Activated CD4-positive, alpha-beta T cell treated with anti-CD3 and anti-CD28 coated beads for 48 hours (primary cell): ENCODE results near the gene CENPM.
A peak's percentile ranks its signal among the peaks of the same experiment; 100 is the strongest.

ENCODE experiments used
- DNase-seq: peaks from one replicate; pipeline ENCODE4 v3.0.0-alpha.2; 2020

CENPM gene, protein sequence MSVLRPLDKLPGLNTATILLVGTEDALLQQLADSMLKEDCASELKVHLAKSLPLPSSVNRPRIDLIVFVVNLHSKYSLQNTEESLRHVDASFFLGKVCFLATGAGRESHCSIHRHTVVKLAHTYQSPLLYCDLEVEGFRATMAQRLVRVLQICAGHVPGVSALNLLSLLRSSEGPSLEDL

DNA sequence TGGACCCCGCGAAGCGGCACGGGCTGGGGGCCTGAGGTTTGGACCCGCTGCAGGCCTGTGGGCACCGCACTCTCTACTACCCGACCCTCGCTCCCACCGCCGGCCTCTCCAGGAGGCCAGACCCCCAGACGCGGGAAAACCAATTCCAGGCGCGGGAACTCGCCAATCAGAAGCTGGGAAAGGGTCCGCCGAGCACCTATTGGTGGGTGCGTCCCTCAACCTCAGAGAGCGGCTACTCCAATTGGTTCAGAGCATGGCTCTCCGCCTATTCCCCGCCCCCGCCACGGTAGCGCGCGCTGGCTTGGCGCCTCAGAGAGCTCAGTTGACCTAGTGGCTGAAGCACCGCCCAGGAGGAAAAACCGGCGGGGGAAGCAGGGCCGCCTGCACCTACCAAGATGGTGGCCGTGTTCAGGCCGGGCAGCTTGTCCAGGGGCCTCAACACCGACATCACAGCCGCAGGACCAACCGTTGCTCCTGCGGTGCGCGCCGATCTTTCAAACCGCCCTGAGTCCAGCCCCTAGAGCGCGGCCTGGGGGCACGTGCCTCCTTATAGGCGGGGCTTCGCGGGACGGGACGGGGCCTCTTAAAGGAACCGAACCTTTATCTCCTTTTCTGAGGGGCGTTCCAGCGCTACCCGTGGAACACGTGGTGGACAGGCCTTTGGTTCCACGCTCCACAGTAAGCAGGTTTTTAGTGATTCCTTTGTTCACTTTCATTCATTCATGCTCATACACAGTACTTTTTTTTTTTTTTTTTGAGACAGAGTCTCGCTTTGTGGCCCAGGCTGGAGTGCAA lies at the start of gene CENPM:
TSS of gene CENPM (minus strand) at position 524 of the 795 bp plus-strand sequence. CDS start at position 448, 76 bp downstream.
- peak; percentile 97 for DNase-seq

DNA sequence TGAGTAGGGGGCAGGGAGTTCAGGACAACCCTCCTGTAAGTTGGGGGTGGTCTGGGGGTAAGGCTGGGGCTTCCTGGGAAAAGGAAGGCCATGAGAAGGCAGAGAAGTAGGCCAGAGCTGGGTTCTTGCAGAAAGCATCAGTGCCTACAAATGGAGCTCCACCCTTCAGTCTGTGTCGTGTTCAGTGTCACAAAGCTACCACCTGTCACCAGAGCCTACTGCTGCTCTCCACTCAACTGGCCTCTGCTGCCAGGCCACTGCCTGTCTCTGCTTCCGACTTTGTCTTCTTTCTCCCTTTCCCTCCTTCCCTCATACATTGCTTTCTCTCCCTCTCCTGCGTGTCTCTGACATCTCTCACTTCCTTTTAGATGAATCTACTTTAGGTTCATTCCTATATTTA lies 48.3 kb upstream of the CENPM start:
- no peak for DNase-seq

DNA sequence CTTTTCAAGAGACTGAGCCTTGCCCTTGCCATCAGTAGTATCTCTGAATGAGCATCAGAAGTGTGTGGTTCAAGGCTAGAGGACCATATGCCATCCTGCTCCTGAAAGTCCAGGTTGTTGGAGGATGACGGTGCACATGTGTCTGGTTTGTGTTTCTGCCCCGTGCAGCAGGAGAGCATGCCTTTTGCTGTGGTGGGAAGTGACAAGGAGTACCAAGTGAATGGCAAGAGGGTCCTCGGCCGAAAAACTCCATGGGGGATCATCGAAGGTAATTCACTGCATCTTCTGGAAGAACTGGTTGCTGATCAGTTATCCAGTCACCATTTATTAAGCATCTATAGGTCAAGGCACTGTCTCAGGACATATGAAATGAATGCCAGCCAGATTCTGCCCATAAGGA lies 45.5 kb upstream of the CENPM start:
- no peak for DNase-seq

DNA sequence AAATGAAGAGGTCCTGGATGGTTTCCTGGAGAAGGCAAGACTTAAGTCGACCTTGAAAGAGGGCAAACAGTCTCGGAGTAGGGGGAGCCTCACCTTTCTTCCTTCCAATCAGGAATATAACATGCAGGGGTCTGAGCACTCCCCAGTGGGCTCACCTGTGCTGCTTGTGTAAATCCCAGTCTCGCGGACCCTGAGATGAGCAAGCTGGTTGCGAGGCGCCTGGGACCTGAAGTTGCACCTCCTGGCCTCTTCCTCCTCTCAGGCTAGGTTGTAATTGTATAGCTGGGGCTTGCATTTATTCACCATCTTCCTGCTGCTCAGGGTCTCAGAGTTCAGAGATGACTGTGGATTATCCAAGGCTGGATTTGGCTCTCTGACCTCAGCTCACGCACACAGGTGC lies 44.2 kb upstream of the CENPM start:
- no peak for DNase-seq

DNA sequence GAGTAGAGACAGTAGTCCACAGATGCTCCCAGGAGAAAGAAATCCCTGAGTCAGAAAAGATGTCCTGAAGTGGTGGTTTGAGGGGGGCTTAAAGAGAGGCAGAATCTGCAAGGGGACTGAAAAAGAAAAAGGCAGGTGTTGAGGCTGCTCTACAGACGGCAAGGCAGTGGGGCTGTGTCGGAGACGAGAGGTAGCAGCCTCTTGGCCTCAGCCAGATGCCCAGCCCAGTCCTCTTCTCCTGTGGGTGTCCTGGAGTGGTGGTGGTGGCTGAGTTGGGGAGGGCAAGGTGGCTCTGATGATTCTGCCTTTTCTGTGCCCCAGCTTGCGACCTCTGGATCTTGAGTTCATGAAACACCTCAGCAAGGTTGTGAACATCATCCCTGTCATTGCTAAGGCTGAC lies 42.3 kb upstream of the CENPM start:
- DNase-seq, result no peak

DNA sequence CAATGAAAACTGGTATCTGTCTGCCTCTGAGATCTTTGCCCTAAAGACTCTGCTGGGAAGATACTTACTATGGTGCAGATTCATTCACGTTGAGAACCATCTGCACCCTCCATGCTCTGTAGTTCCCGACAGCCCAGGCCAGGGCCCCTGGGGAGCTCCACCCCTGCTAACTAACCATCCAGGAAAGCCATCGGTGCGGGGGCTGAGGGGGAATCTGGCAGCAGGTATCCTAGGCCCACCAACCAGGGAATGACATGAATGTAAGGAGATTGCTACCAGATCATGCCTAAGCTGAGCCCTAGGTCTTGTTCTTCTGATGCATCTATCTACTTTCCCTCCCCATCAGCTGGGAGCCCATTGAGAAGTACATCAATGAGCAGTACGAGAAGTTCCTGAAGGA lies 40.3 kb upstream of the CENPM start:
- no peak for DNase-seq

DNA sequence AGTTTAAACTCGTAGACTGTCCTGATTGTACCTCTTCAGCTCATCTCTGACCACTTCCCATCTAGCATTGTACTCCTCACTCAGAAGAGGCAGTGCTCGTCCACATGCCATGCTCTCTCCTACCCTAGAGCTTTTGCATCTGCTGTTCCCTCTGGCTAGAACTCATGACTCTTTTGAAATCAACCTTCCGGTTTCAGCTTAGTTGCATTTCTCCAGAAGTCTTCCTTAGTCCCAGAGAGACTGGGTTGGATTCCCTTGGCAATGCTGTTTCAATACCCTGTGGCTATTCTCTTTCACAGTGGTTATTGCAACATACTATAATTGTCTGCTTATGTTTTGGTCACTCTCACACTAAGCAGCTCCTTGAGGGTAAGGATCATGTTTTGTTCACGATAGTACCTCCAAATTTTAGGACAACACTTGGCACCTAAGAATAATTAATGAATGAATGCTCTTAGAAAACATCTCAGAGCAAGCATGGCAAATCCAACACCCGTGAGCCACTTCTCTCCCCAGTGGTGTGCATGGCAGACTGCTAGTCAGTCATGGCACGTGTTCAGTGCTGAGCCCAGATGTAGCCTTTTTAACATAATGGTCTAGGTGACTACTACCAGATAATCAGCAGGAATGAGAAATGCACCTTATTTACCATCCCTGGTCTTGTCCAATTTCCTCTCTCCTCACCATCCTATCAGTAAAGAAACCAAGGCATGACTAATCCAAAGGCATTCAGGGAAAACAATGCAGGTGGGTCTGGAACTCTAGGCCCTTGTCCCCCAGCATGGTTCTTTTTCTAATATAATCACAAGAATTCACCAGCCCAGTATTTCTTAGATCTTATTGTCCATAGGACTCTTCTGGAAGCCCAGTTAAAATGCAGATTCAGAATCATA lies 36.8 kb upstream of the CENPM start:
- DNase-seq, result no peak

DNA sequence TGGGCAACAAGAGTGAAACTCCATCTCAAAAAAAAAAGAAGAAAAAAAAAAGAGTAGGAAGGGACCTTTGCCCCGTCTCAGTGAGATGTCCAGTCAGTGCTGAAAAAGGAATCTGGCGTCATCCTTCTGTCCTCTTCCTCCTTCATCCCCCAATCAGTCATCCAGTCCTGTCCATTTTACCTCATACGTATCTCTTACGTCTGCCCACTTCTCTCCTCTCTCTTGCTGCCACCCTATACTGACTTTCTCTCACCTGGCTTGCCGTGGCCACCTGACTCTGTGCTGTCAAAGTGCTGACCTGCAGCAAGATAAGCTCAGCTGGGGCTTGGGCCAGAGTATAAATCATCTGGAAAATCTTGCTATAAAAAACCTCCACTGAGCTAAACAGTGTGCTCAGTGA lies 35.9 kb upstream of the CENPM start:
- no peak for DNase-seq

DNA sequence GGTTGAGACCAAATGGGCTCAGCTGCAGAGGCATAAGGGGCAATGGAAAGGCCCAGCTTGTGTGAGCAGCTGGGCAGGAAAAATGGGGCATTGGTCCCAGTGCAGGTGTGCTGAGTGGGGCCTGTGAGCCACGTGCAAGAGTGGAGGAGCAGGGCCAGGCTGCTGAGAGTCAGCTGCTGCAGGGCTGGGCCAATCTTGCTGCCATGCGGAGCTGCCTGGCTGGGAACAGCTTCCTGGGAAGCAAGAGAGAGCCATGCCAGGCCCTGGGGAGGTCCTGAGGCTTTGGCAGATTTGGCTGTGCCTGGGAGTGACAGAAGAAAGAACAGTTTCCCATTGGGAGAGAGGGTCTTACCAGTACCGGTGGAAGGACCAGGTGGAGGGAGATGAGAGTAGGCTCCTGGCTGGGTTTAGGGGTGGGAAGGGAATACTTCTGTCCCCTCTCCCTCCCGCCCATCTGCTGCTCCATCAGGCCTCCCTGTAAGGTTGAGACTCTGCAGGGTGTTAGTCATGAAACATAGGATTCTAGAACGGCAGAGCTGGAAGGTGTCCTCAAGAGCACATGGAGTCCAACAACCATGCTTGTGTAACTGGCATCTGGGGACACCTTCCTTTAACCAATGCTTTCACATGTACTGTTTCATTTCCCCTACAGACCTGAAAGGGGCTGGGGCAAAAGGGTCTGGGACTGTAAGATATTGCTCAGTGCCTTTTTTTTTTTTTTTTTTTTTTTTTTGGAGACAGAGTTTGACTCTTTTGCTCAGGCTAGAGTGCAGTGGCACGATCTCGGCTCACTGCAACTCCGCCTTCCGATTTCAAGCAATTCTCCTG lies 32.7 kb upstream of the CENPM start:
- DNase-seq, result no peak

DNA sequence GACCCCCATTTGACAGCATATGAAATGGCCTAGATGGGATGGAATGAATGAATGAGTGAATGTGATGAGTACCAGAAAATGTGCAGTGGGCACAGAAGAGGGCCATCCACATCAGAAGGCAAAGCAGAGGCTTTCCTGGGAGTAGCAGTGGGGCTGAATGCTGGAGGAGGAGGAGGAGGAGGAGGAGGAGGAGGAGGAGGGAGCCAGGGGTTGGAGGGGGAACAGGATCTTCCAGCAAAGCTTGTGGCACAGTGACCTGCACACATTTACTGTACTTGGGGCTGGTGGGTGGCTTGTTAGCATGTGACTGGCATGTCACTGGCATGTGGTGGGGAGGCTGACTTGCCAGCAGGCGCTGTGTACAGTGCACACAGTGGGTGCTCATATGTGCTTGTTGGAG lies 31.8 kb upstream of the CENPM start:
- DNase-seq, result no peak

DNA sequence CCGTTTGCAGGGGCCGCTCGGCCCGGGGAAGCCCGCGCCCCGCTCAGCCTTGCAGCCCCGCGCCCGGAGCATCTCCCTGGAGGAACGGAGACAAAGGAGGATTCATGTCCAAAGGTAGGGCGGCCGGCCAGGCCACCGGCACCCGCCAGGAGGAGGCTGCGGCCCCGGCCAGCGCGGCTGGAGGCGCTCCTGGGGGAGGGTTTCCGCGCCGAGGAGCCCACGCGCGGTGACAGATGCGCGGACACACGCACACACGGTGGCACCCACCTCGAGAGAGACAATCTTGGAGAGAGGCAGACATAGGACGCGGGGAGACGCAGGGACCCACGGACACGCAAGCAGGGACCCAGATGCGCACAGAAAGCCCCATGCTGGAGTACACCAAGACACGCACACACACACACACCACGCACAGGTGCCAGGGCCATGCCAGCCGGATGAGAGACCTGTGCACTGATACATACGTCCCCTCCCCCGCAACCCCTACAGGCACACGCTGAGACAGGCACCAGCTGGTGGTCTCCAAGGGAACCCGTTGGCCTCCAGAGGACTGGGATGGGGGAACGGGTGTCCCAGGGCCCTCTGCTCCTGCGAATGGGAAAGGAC lies 30.1 kb upstream of the CENPM start:
- DNase-seq, result peak; percentile 15

DNA sequence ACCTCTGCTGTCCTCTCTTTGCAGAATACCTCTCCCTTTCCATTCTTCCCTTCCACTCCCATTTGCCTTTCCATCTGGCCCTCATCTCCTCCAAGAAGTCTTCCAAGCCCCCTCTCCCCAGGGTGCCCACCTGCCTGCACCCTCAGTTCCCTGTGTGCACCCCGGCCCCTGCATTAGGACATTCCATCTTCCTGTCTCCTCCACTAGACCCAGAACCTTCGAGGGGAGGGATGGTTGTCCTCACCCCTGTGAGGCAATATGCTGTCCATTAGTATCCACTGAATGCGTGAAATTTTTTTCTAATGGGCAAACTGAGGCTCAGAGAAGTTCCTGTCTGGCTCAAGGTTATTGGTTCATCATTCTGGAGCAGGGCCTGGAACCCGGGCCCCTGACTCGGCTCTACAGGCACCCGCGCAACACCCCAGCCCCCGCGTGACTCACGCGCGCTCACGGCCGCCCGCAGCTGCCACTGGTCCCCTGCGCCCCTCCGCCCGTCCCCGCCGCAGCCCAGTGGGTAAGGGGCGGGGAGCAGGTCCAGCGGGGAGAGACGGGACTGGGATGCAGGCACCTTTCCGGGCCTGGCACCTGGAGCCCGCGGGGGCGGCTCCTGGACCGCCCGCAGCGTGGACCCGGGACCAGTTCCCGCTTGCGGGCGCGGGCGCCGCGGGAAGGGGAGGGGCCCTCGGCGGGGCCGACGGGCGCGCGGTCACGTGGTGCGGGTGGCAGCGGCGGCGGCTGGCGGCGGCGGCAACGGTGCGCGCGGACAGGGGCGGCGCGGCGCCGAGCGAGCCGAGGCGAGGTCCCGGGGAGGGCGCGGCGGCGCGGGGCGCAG lies 29.3 kb upstream of the CENPM start:
- peak; percentile 61 for DNase-seq

DNA sequence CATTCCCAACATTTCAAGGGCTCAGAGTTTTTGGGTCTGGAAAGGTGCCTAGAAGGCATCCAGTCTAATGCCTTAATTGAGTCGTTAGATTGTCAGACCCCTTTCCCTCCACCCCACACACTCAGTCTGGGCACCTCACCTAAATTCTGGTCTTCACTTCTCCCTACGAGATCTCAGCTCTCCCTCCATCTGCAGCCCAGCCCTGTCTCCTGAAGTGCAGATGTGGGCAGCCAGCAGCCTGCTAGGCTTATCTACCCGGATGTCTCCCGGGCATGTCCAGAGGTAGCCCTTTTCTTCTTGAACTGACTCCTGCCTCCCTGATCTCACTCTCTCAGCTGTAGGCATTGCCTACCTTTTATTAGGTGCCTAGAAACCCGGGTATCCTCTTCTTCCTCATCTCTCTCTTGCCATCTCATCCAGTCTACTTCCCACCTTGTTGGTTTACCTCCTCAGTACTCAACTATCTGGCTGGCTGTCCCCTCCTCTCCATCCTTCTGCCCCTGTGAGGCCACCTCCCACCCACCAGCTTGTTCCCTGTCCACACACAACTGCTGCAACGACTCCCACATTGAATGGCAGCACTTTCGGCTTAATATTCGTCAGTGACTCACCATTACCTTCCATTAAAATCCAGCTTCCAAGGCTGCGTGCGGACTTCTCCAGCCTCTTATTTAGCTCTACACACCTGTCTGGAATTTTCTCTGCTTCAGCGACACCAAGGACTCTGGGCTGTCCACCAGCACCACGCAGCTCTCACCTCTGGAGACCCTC lies 28.5 kb upstream of the CENPM start:
- DNase-seq, result no peak

DNA sequence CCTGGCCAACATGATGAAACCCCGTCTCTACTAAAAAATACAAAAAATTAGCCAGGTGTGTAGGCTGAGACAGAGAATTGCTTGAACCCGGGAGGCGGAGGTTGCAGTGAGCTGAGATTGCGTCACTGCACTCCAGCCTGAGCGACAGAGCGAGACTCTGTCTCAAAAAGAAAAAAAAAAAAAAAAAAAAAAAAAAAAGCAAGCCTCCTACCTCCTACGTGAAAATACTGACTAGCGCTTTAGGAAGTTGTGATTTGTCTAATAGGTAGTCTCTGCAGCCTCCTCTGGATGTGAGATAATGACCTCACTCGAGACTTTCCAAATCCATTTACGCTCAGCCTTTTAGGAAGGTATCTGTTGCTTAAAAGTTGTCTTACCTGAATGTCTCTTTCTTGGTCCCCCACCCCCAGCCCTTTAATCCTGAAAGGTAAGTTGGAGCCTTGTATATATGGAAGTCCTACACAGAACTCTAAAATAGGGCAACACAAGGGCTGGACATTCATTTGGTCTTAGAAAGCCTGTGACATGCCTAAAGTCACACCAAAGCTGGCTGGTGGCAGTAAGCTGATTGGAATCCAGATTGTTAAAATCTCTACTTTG lies 27.8 kb upstream of the CENPM start:
- no peak for DNase-seq

DNA sequence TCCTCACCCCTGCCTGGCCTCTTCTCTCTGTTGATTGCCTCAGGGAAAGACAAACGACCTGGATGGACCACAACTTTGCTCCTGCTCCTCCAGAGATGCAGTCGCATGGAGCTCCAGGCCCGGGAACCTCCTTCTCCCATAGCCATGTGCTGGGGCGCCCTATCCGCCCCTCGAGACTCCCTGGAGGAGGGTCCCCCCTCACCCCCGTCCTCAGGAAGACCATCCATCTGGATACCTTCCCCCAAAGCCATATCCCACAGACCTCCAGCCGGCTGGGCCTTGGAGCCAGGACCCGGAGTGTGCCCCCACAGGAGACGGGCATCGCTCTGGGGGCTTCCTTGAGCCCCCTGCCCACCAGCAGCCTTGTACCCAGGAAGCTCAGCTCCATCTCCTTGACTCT lies 24.5 kb upstream of the CENPM start:
- DNase-seq, result no peak

DNA sequence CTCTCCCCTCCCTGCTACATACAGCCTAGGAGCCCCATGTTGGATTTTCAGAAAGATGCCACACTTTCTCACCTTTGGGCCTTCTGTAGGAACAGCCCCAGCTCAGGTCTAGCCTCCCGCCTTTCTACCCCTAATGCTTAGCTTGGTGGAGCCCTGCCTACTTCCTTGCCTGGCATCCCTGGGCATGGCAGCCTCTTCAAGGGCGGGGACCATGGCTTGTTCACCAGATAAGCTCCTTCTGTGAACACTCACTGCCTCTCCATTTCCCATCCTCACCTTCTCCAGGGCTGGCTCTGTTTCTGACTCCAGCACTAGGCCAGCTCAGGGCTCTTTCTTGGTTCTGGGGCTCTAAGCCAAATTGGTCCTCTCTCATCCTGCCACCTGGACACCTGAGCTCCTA lies 23.6 kb upstream of the CENPM start:
- no peak for DNase-seq

DNA sequence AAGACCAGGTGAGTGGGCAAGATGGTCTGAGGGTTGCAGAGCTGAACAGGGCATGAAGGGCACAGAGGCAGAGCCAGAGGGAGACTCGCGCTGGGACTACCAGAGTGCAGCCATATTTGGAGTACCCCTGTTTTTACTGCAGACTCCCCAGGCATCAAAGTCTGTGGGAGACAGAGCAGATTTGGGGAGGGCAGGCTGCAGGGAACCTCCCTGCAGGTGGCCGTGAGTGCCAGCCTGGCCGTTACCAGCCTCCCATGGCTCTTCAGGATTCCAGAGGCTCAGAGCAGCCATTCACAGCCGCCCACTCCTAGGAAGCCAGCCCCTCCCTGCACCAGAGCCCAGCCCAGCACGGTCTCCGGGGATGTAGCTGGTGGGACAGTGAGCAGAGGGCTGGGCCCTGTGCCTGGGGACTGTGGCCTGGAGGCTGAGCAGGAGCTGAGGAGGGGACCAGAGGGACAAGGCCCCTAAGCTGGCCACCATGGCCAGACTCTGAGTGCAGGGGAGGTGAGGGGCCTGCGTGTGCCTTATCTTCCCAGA lies 22.2 kb upstream of the CENPM start, which contains the start of gene SEPTIN3:
TSS of gene SEPTIN3 (plus strand) at position 334 of the 537 bp plus-strand sequence. CDS start 2,050 bp downstream, outside the sequence.
- DNase-seq, result no peak

DNA sequence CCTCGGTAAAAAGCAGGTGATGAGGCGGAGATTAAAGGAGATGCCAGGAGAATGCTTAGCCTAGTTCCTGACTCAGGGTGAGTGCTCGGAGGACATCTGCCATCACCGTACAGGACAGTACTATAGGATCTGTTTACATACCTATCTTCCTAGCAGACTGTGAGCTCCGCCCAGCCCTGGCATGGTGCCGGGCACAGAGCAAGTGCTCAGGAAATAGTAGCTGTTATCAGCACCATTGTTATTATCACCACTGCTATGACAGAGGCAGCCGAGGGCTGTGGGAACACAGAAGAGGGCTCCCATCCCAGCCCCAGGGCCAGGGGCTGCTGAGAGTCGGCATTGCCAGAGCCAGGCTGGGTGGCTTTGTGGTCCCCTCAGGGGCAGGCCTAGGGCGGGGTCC lies 21.6 kb upstream of the CENPM start:
- DNase-seq, result no peak

DNA sequence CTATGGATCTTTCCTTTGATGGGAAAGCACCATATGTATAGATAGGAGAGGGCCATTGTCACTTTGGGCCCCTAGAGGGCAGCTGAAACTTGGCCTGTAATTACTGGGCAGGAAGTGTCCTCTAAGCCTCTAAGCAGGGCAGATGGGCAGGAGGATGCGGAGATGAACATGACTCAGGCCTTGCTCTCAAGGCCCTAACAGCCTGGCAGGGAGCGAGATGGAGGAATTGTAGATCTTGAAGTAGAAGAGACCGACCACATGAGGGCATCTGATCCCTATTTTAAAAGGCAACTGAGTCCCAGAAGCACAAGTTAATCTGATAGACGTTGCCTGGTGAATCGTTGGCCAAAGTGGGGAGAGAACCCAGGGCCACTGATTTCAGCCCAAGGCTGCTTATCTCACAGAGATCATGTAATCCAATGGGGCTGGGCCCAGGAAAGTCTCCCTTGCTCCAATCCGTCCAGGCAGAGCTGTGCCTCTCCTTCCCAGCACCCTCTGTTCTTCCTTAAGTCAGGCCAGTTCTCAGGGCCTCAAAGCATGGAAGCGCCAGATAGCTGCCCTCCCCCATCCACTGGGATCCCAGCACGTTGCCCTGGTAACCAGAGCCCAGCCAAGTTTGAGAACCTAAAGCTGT lies 19.8 kb upstream of the CENPM start:
- peak; percentile 55 for DNase-seq
